ENCODE results near the gene HMX3.

Gene HMX3

GRCh38 chr10:123135415-123136141 is at the start of gene HMX3:
HMX3 (plus strand) TSS chr10:123135970; CDS start chr10:123136051, 81 bp downstream.
- no peak for DNase-seq

DNA sequence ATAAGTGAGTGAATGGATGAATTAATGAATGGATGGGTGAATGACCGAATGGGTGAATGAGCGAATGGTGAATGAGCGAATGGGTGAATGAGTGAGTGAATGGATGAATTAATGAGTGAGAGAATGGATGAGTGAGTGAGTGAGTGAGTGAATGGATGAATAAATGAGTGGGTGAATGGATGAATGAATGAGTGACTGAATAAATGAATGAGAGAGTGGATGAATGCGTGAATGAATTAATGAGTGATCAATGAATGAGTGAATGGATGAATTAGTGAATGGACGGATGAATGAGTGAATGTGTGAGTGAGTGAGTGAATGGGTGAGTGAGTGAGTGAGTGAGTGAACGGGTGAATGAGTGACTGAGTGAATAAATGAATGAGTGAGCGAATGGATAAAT is 49.5 kb upstream of the HMX3 start:
- DNase-seq: no peak

DNA sequence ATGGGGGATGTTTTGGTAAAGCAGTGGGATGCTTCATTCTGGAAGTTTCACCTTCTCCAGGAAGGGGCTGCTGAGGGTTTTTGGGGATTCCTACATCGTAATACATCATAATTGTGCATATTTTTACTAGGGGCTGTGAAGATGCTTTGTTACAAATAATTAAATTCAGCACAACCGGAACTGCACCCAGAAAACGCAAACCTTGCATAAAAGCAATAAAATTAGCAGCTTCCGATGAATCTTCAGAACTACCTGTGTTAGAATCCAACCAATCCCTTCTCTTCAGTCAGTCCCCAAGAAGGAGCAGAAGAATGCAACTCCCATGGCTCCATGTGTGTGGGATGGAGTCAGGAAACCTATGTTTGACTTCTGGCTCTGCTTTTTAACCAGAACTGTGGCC is 48.4 kb upstream of the HMX3 start:
- DNase-seq: no peak

DNA sequence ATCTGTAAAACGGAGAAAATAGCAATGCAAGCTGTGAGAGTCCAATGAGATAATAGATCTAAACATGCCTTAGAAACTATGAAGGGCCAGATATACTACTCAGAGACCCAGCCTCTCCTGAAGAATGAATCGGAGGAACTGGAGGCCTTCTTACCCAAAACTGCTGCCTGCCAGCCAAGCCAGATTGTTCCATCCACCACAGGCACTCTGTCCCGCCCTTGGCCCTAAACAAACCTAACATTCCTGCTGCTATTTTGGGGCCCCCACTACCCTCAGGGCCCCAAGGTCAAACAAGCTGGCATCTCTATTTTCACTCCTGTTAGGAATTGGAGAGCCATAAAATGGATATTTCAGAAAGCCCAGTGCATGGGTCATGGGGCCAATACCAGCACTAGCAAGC is 48.0 kb upstream of the HMX3 start:
- DNase-seq: no peak

DNA sequence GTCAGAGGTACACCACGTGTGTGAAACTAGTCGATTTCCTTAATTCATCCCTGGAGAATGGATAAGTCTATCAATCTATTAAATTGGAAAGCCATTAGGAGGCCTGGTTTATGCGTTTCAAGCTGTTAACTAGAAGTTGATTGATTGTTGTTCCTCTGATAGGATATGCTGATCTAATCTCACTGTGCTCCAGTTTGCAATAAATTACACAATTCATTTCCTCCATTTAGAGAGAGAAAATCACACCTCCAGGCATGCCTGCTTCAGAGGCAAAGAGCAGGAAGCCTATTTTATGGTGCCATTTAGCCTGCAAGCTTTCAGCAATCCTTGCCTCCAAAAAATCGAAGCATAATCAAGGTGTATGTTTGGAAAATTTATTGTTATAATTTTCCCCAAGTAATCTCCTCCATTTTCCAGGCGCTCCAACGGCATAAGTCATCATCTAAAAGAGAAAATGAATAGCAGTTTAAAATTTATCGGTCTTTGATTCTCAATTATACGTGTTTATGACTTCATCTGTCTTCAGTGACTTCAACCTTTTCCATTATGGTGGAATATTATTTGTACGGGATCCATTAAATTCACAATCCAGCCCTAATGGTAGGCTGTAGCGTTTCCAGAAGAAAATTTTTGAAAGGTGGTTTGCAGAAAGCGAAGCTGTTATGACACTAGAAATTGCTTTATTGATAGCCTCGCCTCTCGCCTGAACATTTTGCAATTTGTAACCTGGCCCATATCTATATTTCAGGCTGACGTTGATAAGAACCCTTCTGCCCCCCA is 42.9 kb upstream of the HMX3 start:
- no peak for DNase-seq

DNA sequence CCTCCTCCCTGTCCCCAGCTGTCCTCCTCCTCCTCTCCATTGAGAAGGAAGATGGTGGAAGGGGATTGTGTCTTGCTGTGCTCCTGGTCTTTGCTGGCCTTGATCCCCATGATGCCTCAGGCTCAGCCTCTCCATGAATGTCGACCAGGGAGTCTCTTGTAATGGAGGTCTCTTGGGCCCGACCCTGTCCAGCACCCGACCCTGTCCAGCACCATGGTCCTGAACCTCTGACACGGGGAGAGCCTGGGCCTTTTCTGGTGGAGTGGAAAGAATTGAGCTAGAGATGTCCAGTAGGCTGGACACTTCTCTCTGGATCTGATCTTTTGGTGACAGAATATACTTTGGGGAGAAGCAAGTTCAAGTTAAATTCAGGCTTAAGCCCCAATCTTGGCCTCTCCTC is 42.3 kb upstream of the HMX3 start:
- DNase-seq: no peak

DNA sequence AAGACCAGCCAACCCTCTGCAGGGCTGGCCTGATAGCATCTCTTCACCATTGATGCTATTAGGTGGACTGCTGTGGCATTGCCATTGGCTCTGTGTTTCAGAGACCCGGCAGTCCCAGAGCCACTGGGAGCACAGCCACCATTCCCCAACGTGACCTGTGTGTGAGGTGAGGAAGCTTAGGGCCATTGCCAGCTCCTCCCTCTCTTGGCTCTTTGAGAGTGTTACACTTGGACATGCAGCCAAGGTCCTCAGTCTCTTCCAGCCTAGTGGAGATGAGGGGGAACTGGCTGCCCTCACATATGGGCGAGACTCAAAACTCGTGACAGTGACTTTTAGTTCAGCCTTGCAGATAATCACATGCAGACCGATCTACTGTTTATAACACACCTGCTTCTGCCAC is 39.3 kb upstream of the HMX3 start:
- no peak for DNase-seq

- DNase-seq: no peak
Measured at GRCh38 chr10:123097039-123097438, 38.7 kb upstream of the HMX3 start.

- no peak for DNase-seq
Measured at GRCh38 chr10:123100030-123100762, 35.6 kb upstream of the HMX3 start.

DNA sequence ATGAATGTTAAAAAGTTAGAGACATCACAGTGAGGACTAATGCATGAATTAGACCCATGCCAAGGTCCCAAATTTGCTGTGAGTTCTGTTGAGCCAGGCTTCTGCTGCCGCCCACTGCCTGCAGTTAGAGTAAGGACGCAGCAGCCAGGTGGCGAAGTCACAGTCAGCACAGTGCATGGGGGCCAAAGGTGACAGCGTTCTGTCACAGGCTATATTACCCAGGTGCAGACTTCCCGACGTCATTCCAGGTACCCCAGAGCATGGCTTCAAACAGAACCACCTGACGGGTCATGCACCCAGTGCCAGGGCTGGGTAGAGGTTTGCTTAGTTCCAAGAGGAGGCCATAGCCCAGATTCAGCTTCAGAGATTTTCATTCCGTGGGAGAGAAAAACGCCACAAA is 33.9 kb upstream of the HMX3 start:
- no peak for DNase-seq

DNA sequence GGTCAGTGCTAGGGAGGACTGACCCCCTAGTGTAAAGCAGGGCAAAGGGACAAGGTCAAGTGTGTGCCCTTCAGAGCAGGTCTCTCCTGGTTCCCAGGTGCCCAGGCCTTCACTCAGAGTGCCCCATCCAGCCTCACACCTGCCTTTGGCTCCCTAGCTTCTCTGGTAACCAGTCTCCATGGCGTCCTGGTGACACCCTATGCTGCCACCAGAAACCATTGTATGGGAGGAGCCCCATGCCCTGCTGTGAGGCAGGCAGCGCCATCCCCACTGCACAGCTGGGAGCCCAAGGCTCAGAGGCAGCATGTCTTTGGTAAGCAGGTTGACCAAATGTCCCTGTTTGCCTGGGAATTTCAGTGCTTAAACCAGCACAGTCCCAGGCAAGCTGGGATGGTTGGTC is 33.1 kb upstream of the HMX3 start:
- DNase-seq: no peak

GRCh38 chr10:123103944-123104343 is 31.8 kb upstream of the HMX3 start:
- DNase-seq: no peak

DNA sequence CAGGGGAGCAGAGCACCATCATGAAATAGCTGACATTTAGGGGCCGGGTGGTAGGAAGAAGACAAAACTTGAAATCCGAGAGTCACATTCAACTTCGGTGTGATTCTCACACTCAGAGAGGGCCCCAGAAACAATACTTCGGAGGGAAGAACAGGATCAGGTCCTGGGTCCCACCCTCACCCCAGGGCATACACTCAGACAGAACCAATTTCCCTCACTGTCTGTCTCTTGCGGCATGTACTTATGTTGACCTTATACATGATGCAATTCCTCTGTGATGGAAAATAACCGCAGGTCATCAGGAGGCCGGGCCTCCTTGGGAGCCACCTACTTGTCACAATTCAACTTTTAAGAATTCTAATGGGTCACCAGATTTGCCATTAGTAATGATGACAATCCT is 26.3 kb upstream of the HMX3 start:
- DNase-seq: no peak

DNA sequence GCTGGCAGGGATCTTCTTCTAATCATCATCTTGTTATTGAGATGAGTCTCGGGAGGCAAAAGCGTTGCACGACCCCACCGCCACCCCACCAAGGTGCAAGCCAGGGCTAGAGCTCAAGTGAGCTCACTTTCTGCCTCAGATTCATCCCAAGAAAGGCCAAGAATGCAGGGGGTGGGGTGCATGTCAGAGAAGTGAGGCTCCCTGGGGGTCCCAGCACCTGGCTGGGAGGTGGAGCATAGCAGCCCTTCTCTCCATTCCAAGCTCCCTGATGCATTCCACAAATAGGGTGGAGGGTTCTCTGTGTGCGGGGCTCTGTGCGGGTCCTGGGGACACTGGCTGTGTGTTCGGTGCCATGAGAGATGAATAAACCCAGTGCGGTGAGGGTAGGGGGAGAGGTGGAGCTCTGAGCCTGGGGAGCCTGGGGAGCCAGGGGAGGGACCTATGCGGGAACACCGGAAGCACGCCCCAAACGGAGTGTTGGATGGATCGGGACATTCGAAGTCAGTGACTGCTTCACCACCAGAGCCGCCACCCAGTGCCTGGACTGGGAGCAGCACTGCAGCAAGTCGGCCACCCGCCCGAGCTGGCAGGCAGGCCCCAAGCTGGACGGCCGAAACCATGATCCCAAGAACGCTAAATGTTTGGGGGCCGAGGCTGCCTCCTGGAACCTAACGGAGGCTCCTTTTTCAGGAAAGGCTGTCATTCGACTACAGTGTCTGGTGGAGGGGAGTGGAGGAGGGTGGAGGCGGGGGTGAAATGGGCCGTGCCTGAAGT is 17.9 kb upstream of the HMX3 start:
- DNase-seq: no peak

DNA sequence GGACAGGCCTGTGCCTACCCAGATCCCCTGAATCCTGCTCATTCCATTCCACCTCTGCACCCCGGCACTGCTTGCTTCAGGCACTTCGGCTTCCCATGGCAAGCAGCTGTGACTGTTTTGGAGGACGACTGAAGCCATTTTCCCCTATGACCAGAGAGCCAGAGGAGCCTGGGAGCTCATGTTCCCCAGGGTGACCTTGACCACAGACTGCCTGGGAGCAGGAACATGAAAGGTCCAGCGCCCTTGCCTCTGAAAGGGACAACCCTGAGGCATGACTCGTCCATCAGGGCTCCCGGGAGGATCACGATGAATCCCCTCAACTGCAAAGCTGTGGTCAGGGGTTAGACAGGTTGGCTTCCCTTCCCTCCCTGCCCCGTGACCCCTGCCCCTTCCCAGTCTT is 16.7 kb upstream of the HMX3 start:
- no peak for DNase-seq

GRCh38 chr10:123126246-123126645 is 9.5 kb upstream of the HMX3 start:
- no peak for DNase-seq

DNA sequence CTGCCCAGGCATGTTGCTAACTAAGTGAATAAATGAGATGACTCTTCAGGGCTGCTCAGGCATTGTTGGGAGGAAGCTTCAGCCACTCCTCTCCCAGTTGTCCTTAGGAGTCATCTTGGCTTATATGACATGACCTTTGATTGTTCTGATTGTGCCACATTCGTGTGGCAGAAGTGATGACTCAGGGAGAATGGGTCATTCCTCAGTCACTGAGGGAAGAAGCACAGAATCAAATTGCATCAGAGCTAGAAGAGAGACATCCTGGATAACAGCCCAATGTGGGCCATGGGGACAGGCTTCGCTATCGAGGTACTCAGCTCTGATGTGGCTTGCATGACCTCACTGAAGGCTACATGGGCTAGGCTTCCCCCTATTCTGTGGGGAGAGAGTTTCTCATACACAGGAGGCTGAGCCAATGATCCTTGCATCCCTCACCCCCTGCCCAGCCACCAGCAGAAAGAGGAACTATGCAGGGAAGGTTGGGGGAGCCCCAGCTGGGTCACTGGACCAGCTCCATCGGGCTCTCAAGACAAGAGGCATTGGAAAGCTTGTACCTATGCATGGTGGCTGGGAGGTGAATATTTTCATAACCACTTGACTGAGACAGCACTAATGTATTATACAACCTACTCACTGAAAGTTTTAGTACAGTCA is 6.0 kb upstream of the HMX3 start:
- no peak for DNase-seq

DNA sequence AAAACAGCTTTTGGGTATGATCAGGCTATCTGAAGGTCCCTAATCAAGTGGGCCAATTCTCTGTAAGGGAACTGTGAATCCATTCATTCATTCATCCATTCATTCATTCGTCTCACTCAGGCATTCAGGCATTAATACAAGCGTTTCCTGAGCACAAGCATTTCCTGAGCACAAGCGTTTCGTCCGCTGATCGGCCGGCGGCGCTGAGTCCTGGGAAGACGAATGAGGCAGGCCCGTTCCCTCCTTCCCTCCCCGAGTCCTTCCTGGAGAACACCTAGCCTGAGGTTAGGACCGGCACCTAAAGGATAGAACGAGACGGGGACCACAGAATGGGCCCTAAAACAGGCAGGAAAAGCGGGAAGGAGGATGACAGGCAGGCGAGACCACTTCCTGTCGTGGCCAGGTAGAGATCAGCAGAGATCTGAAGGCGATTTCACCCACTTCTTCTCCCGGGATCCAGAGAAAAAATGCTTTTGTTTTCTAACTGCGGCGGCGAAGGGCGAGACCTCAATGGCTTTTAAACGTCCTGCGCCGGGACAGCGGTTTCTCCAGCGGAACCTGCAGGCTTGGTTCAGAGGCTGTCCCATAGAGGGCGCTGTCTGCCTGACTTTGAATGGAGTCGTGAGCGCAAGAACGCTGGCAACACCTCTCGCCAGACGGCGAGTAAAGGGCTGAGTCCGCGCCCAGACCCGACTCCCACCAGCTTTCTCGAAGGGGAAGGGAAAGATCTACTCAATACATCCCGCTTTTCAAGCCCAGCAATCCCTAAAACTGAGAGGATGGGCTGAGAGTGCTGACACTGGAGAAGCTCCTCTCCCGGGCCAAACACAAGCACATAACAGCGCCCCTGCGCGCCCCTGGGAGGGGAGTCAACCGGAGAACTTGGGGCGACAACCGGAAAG is 2.9 kb upstream of the HMX3 start:
- DNase-seq: no peak

GRCh38 chr10:123133541-123134342 is 2.0 kb upstream of the HMX3 start:
- no peak for DNase-seq

DNA sequence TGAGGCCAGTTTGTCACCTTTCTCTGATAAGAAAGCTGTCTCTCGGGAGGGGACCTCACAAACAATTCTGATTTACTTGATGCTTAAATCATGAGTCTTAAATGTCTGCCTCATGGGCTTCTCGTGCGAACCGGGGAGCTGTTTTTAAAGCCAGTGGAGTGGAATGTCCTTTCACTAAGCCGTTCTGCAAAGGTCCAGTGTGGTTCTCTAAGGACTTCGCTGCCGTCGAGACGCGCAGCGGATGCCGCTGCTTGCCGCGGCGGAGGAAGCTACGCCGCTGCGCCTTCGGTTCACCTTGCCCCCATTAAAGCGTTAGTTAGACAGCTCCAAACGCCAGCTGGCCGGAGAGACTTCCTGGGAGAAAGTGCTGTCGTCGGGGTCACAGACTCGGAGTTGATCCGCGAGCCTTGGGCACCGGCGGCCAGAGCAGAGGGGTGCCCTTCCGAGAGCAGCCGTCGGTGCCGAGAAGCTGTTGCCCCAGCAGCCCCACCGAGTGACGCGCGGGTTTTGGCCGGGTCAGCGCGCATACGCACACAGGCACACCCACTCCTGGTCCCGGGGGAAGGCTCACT is 1.3 kb upstream of the HMX3 start:
- DNase-seq: no peak

All from NCI-H2029 treated with DMSO at 0.1 percent for 48 hours (cell line).